Measurements from ENCODE around the gene PSME2.

- TF ChIP-seq, protein P1, sequence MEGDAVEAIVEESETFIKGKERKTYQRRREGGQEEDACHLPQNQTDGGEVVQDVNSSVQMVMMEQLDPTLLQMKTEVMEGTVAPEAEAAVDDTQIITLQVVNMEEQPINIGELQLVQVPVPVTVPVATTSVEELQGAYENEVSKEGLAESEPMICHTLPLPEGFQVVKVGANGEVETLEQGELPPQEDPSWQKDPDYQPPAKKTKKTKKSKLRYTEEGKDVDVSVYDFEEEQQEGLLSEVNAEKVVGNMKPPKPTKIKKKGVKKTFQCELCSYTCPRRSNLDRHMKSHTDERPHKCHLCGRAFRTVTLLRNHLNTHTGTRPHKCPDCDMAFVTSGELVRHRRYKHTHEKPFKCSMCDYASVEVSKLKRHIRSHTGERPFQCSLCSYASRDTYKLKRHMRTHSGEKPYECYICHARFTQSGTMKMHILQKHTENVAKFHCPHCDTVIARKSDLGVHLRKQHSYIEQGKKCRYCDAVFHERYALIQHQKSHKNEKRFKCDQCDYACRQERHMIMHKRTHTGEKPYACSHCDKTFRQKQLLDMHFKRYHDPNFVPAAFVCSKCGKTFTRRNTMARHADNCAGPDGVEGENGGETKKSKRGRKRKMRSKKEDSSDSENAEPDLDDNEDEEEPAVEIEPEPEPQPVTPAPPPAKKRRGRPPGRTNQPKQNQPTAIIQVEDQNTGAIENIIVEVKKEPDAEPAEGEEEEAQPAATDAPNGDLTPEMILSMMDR (tag by site-specific recombination; IDR thresholded peaks at IDR 0.05) = no peak
- TF ChIP-seq PRDM4 (tag by site-specific recombination; IDR thresholded peaks at IDR 0.05) (no peak), ZNF24 (tag by site-specific recombination; IDR thresholded peaks at IDR 0.05) (no peak), ZNF274 (IDR thresholded peaks at IDR 0.05; ENCODE audit: low read length) (no peak), ZNF274 (tag by site-specific recombination; IDR thresholded peaks at IDR 0.05; ENCODE audit: borderline replicate concordance) (no peak), PATZ1 (tag by site-specific recombination; IDR thresholded peaks at IDR 0.05) (no peak), ZEB2 (tag by site-specific recombination; IDR thresholded peaks at IDR 0.05) (no peak), ZNF311 (tag by site-specific recombination; IDR thresholded peaks at IDR 0.05; ENCODE audit: borderline replicate concordance) (no peak)
Observed at GRCh38 chr14:24110060-24110459, 36.4 kb downstream of the PSME2 start.
